Parathyroid adenoma (tissue), 2 donors: ENCODE measurements around the gene MGAT4A.
"Not testable (repeated sequence)": the region's sequence is repeated elsewhere in the genome, so short reads cannot be mapped to it uniquely, and the experiment has no call there.

Source experiments
- H2AFZ ChIP-seq: fragments of 300-600 bp; sonication (generic); one replicate; pipeline ENCODE4 v1.7.0; 2017; ENCODE audit warnings: antibody characterized with exemption, mild to moderate bottlenecking
- H3K27ac ChIP-seq: fragments of 300-600 bp; sonication (generic); one replicate; pipeline ENCODE4 v1.7.0; 2017
- H3K27me3 ChIP-seq: fragments of 300-600 bp; sonication (generic); one replicate; pipeline ENCODE4 v1.7.0; 2017; ENCODE audit warnings: low read length; ENCODE audit not compliant: control insufficient read depth, insufficient read depth
- H3K36me3 ChIP-seq: fragments of 300-600 bp; sonication (generic); one replicate; pipeline ENCODE4 v1.7.0; 2017; ENCODE audit warnings: low read length; ENCODE audit not compliant: control insufficient read depth, insufficient read depth
- H3K4me1 ChIP-seq: fragments of 300-600 bp; sonication (generic); one replicate; pipeline ENCODE4 v1.7.0; 2017; ENCODE audit warnings: control low read depth
- H3K4me2 ChIP-seq: fragments of 300-600 bp; sonication (generic); one replicate; pipeline ENCODE4 v1.7.0; 2017; ENCODE audit warnings: low read length
- H3K4me3 ChIP-seq: fragments of 300-600 bp; sonication (generic); one replicate; pipeline ENCODE4 v1.7.0; 2017; ENCODE audit warnings: low read depth, low read length
- H3K79me2 ChIP-seq: fragments of 300-600 bp; sonication (generic); one replicate; pipeline ENCODE4 v1.7.0; 2017; ENCODE audit warnings: control low read depth
- H3K9ac ChIP-seq: fragments of 300-600 bp; sonication (generic); one replicate; pipeline ENCODE4 v1.7.0; 2017; ENCODE audit warnings: mild to moderate bottlenecking
- H3K9me3 ChIP-seq: fragments of 300-600 bp; sonication (generic); one replicate; pipeline ENCODE4 v1.7.0; 2017; ENCODE audit warnings: low read length; ENCODE audit not compliant: control insufficient read depth
- CTCF ChIP-seq: fragments of 300-600 bp; sonication (generic); IDR thresholded peaks from one replicate; pipeline ENCODE4 v1.7.0; 2017; ENCODE audit warnings: antibody characterized with exemption, mild to moderate bottlenecking
- donor health status: primary hyperparathyroidism.

The MGAT4A gene

GRCh38 chr2:98606431-98606830 lies 124.5 kb downstream of the MGAT4A start:
- no peaks in the 10 kb centered on the region for H3K27me3 ChIP-seq
- H3K9me3 ChIP-seq, result no peaks in the 10 kb centered on the region
- no peaks in the 10 kb centered on the region for H3K36me3 ChIP-seq
- peaks cover 24% of the 10 kb centered on the region for H3K4me1 ChIP-seq
- H2AFZ ChIP-seq, result no peak overlapping the region
- H3K27ac ChIP-seq, result no peak overlapping the region
- H3K79me2 ChIP-seq, result peaks cover 40% of the 10 kb centered on the region
- peak overlapping the region; percentile 77 for H3K4me2 ChIP-seq
- no peak overlapping the region for H3K9ac ChIP-seq
- no peak overlapping the region for H3K4me3 ChIP-seq
- TF ChIP-seq CTCF, result no peak

- no peak for TF ChIP-seq CTCF
- H3K4me3 ChIP-seq, result no peak overlapping the region
- peaks cover 29% of the 10 kb centered on the region for H3K79me2 ChIP-seq
- H3K27ac ChIP-seq, result no peak overlapping the region
- no peak overlapping the region for H3K4me2 ChIP-seq
- H2AFZ ChIP-seq, result no peak overlapping the region
- no peak overlapping the region for H3K9ac ChIP-seq
- H3K36me3 ChIP-seq, result no peaks in the 10 kb centered on the region
- H3K9me3 ChIP-seq, result no peaks in the 10 kb centered on the region
- H3K27me3 ChIP-seq, result no peaks in the 10 kb centered on the region
- peaks cover 18% of the 10 kb centered on the region for H3K4me1 ChIP-seq
Observed at GRCh38 chr2:98605076-98605475, 125.9 kb downstream of the MGAT4A start.

GRCh38 chr2:98604547-98604946 lies 126.4 kb downstream of the MGAT4A start:
- Histone ChIP-seq H3K27ac (no peak overlapping the region), H2AFZ (no peak overlapping the region), H3K9me3 (no peaks in the 10 kb centered on the region), H3K27me3 (no peaks in the 10 kb centered on the region), H3K4me1 (peaks cover 13% of the 10 kb centered on the region), H3K4me3 (no peak overlapping the region), H3K36me3 (no peaks in the 10 kb centered on the region), H3K9ac (no peak overlapping the region), H3K79me2 (peaks cover 24% of the 10 kb centered on the region), H3K4me2 (no peak overlapping the region)
- TF ChIP-seq CTCF, result no peak

- H3K36me3 ChIP-seq, result no peaks in the 10 kb centered on the region
- H3K79me2 ChIP-seq, result peaks cover 2% of the 10 kb centered on the region
- peak; percentile 56 for TF ChIP-seq CTCF
- no peak overlapping the region for H3K27ac ChIP-seq
- no peaks in the 10 kb centered on the region for H3K9me3 ChIP-seq
- no peak overlapping the region for H3K4me3 ChIP-seq
- H3K4me2 ChIP-seq, result no peak overlapping the region
- no peaks in the 10 kb centered on the region for H3K27me3 ChIP-seq
- H2AFZ ChIP-seq, result no peak overlapping the region
- H3K9ac ChIP-seq, result no peak overlapping the region
- H3K4me1 ChIP-seq, result peaks cover 5% of the 10 kb centered on the region
Observed at GRCh38 chr2:98601532-98602132, 129.3 kb downstream of the MGAT4A start.

- Histone ChIP-seq H3K27ac (no peak overlapping the region), H2AFZ (no peak overlapping the region), H3K27me3 (no peaks in the 10 kb centered on the region), H3K4me1 (no peaks in the 10 kb centered on the region), H3K36me3 (no peaks in the 10 kb centered on the region), H3K9me3 (no peaks in the 10 kb centered on the region), H3K9ac (no peak overlapping the region), H3K4me3 (no peak overlapping the region), H3K79me2 (no peaks in the 10 kb centered on the region), H3K4me2 (no peak overlapping the region)
- TF ChIP-seq CTCF, result no peak
Observed at GRCh38 chr2:98598781-98599428, 132.0 kb downstream of the MGAT4A start.

GRCh38 chr2:98594665-98595064 lies 136.3 kb downstream of the MGAT4A start:
- H3K4me3 ChIP-seq, H3K4me1 ChIP-seq, H3K27ac ChIP-seq, H3K79me2 ChIP-seq, H3K27me3 ChIP-seq, H3K4me2 ChIP-seq, H3K9me3 ChIP-seq, H3K9ac ChIP-seq, H3K36me3 ChIP-seq, H2AFZ ChIP-seq: not testable (repeated sequence)
